H9 (cell line): Measurements from ENCODE around the gene SPDYE6. TPM values are rescaled to one million over a fixed set of nuclear protein-coding genes. Genes with fewer than 3 reads are reported as not detected.

Source experiments
- DNase-seq: peaks from one replicate; pipeline ENCODE4 v3.0.0-alpha.2; 2017
- H2AFZ ChIP-seq: one replicate; pipeline ENCODE4 v1.6.1; 2013; ENCODE audit warnings: mild to moderate bottlenecking, low read length, control low read depth, moderate library complexity
- H2AK5ac ChIP-seq: 2 replicates; pipeline ENCODE4 v1.6.1; 2013; ENCODE audit warnings: low read length, control low read depth, mixed read lengths; ENCODE audit not compliant: insufficient read length
- H2BK120ac ChIP-seq: one replicate; pipeline ENCODE4 v1.6.1; 2013; ENCODE audit warnings: low read depth, mild to moderate bottlenecking, low read length, control low read depth, inconsistent platforms; ENCODE audit not compliant: poor library complexity, severe bottlenecking
- H2BK12ac ChIP-seq: 2 replicates; pipeline ENCODE4 v1.6.1; 2013; ENCODE audit warnings: low read length, control low read depth, mixed read lengths, low read depth; ENCODE audit not compliant: insufficient read length
- H2BK15ac ChIP-seq: 2 replicates; pipeline ENCODE4 v1.6.1; 2013; ENCODE audit warnings: low read depth, low read length, control low read depth
- H2BK20ac ChIP-seq: one replicate; pipeline ENCODE4 v1.6.1; 2013; ENCODE audit warnings: low read depth, mild to moderate bottlenecking, low read length, control low read depth, inconsistent platforms; ENCODE audit not compliant: poor library complexity, severe bottlenecking
- H2BK5ac ChIP-seq: 2 replicates; pipeline ENCODE4 v1.6.1; 2013; ENCODE audit warnings: low read length, control low read depth, mixed read lengths; ENCODE audit not compliant: insufficient read length
- H3K14ac ChIP-seq: 2 replicates; pipeline ENCODE4 v1.6.1; 2013; ENCODE audit warnings: low read length, control low read depth; ENCODE audit not compliant: insufficient read depth
- H3K18ac ChIP-seq: 2 replicates; pipeline ENCODE4 v1.6.1; 2013; ENCODE audit warnings: low read depth, mild to moderate bottlenecking, mixed read lengths, low read length, control low read depth; ENCODE audit not compliant: insufficient read length
- H3K23ac ChIP-seq: 2 replicates; pipeline ENCODE4 v1.6.1; 2013; ENCODE audit warnings: low read length, control low read depth, mixed read lengths, low read depth; ENCODE audit not compliant: insufficient read length
- H3K23me2 ChIP-seq: 2 replicates; pipeline ENCODE4 v1.6.1; 2013; ENCODE audit warnings: low read depth, mild to moderate bottlenecking, mixed read lengths, low read length, control low read depth; ENCODE audit not compliant: insufficient read length, poor library complexity, severe bottlenecking
- H3K27ac ChIP-seq: 2 replicates; pipeline ENCODE4 v1.5.1; 2013; ENCODE audit warnings: low read length, control low read depth, mixed read lengths, low read depth; ENCODE audit not compliant: insufficient read length
- H3K27me3 ChIP-seq: 2 replicates; pipeline ENCODE4 v1.6.1; 2013; ENCODE audit warnings: low read length, control low read depth, inconsistent platforms; ENCODE audit not compliant: insufficient read depth
- H3K4ac ChIP-seq: 2 replicates; pipeline ENCODE4 v1.6.1; 2013; ENCODE audit warnings: low read depth, mild to moderate bottlenecking, control low read depth, inconsistent platforms, low read length, moderate library complexity
- H3K4me1 ChIP-seq: 2 replicates; pipeline ENCODE4 v1.6.1; 2013; ENCODE audit warnings: low read length, control low read depth, inconsistent platforms; ENCODE audit not compliant: insufficient read depth
- H3K4me2 ChIP-seq: 2 replicates; pipeline ENCODE4 v1.6.1; 2013; ENCODE audit warnings: low read length, control low read depth, mixed read lengths; ENCODE audit not compliant: insufficient read length, insufficient read depth
- H3K56ac ChIP-seq: 2 replicates; pipeline ENCODE4 v1.6.1; 2013; ENCODE audit warnings: low read depth, mild to moderate bottlenecking, mixed read lengths, low read length, control low read depth; ENCODE audit not compliant: insufficient read length
- H3K79me1 ChIP-seq: 2 replicates; pipeline ENCODE4 v1.6.1; 2013; ENCODE audit warnings: low read depth, mild to moderate bottlenecking, moderate library complexity, low read length, control low read depth, inconsistent platforms; ENCODE audit not compliant: insufficient read depth, poor library complexity, severe bottlenecking
- H3K79me2 ChIP-seq: 2 replicates; pipeline ENCODE4 v1.6.1; 2013; ENCODE audit warnings: low read length, control low read depth, inconsistent platforms; ENCODE audit not compliant: insufficient read depth
- H3K9ac ChIP-seq: 2 replicates; pipeline ENCODE4 v1.6.1; 2013; ENCODE audit warnings: low read length, control low read depth, mixed read lengths; ENCODE audit not compliant: insufficient read length; ENCODE audit errors: extremely low read depth
- H3K9me3 ChIP-seq: one replicate; pipeline ENCODE4 v1.6.1; 2013; ENCODE audit warnings: low read depth, low read length, inconsistent platforms; ENCODE audit not compliant: control insufficient read depth
- H3T11ph ChIP-seq: one replicate; pipeline ENCODE4 v1.6.1; 2013; ENCODE audit warnings: mild to moderate bottlenecking, low read length, control low read depth, inconsistent platforms
- H4K20me1 ChIP-seq: one replicate; pipeline ENCODE4 v1.6.1; 2013; ENCODE audit not compliant: control insufficient read depth, insufficient read length, insufficient read depth
- H4K5ac ChIP-seq: 2 replicates; pipeline ENCODE4 v1.6.1; 2013; ENCODE audit warnings: low read depth, mild to moderate bottlenecking, mixed read lengths, low read length, control low read depth; ENCODE audit not compliant: insufficient read length
- H4K8ac ChIP-seq: replicated peaks from 2 replicates; pipeline ENCODE4 v1.6.1; 2013; ENCODE audit warnings: low read length, control low read depth, mixed read lengths, low read depth; ENCODE audit not compliant: insufficient read length
- H4K91ac ChIP-seq: 2 replicates; pipeline ENCODE4 v1.6.1; 2013; ENCODE audit warnings: low read depth, mild to moderate bottlenecking, moderate library complexity, mixed read lengths, low read length, control low read depth; ENCODE audit not compliant: insufficient read length
- H3K27ac Mint-ChIP-seq, 3 experiments: 2 replicates in 2 of 3; 3 replicates in 1 of 3; pipeline ENCODE4 v1.8.0; 2020 to 2021; ENCODE audit warnings: mixed read lengths in 3 of 3, mild to moderate bottlenecking in 1 of 3, moderate library complexity in 1 of 3
- H3K27me3 Mint-ChIP-seq: 2 replicates; pipeline ENCODE4 v1.8.0; 2021; ENCODE audit warnings: low read depth, mild to moderate bottlenecking, moderate library complexity, mixed read lengths
- H3K36me3 Mint-ChIP-seq, 3 experiments: 2 replicates in 2 of 3; 3 replicates in 1 of 3; pipeline ENCODE4 v1.8.0; 2020 to 2021; ENCODE audit warnings: low read depth in 3 of 3, mixed read lengths in 3 of 3; ENCODE audit not compliant: insufficient read depth in 1 of 3
- H3K4me1 Mint-ChIP-seq, 2 experiments: 2 replicates each; pipeline ENCODE4 v1.8.0; 2020; ENCODE audit warnings: mixed read lengths in 2 of 2
- H3K4me3 Mint-ChIP-seq, 2 experiments: 2 replicates in 1 of 2; 3 replicates in 1 of 2; pipeline ENCODE4 v1.8.0; 2020 to 2021; ENCODE audit warnings: mild to moderate bottlenecking in 2 of 2, mixed read lengths in 2 of 2, moderate library complexity in 1 of 2
- H3K9me3 Mint-ChIP-seq, 2 experiments: 2 replicates in 1 of 2; 3 replicates in 1 of 2; pipeline ENCODE4 v1.8.0; 2020; ENCODE audit warnings: mild to moderate bottlenecking in 2 of 2, mixed read lengths in 2 of 2, moderate library complexity in 1 of 2
- CTCF ChIP-seq: fragments of 200-600 bp; sonication (generic); conservative IDR thresholded peaks from 3 replicates; pipeline ENCODE4 v1.8.0; 2021; ENCODE audit warnings: antibody characterized with exemption, mild to moderate bottlenecking
- WGBS: extraction: QIAGEN DNeasy Blood & Tissue Kit; methylation state at CpG from one replicate; pipeline ENCODE4 v1.1.7; 2013; ENCODE audit warnings: missing lambda C conversion rate, low lambda C conversion rate, mixed read lengths; ENCODE audit not compliant: insufficient read length; ENCODE audit errors: extremely low coverage; 5-methylcytosine and 5-hydroxymethylcytosine counted together
- total RNA-seq: library from RNA; stranded (reverse); gene quantifications from 2 replicates; pipeline ENCODE4 v1.2.1, GENCODE V29; 2021

The SPDYE6 gene
- total RNA-seq, 1 experiment from 2014 or later = not detected

GRCh38 chr7:102304668-102305067 lies 51.6 kb downstream of the SPDYE6 start:
- H3K9me3 Mint-ChIP-seq = no peaks in the 10 kb centered on the region
- Histone ChIP-seq H3K56ac (no peak overlapping the region), H3K4ac (no peak overlapping the region), H4K8ac (no peak overlapping the region), H3T11ph (no peak overlapping the region), H2BK15ac (no peak overlapping the region), H2BK5ac (no peak overlapping the region), H3K23ac (no peak overlapping the region), H3K79me1 (no peaks in the 10 kb centered on the region), H3K4me1 (no peaks in the 10 kb centered on the region; the same call in 1 of the 2 replicates), H2BK120ac (no peak overlapping the region), H3K4me2 (no peak overlapping the region), H3K27ac (no peak overlapping the region), H4K20me1 (no peaks in the 10 kb centered on the region), H3K14ac (no peak overlapping the region), H3K23me2 (no peaks in the 10 kb centered on the region), H2BK20ac (no peak overlapping the region), H4K91ac (no peak overlapping the region), H4K5ac (no peak overlapping the region), H3K9ac (no peak overlapping the region), H3K79me2 (no peaks in the 10 kb centered on the region), H2AFZ (no peak overlapping the region), H3K27me3 (no peaks in the 10 kb centered on the region), H2BK12ac (no peak overlapping the region), H2AK5ac (no peak overlapping the region), H3K18ac (no peak overlapping the region), H3K9me3 (no peaks in the 10 kb centered on the region)
- H3K4me3 Mint-ChIP-seq = no peak overlapping the region
- no peak for DNase-seq
- WGBS = no CpG with 5 or more reads among the region's 11 CpGs
- peaks cover 14% of the 10 kb centered on the region for H3K27me3 Mint-ChIP-seq
- peaks cover 9 to 16% of the 10 kb centered on the region in 2 experiments for H3K4me1 Mint-ChIP-seq
- TF ChIP-seq CTCF = no peak
- no peak overlapping the region; a peak in 1 of 7 replicates for H3K27ac Mint-ChIP-seq
- peaks cover 0 to 13% (median 5%) of the 10 kb centered on the region in 3 experiments; a peak in 4 of 7 replicates for H3K36me3 Mint-ChIP-seq
